Measurements from ENCODE around the gene CSMD2. TPM values are rescaled to one million over a fixed set of nuclear protein-coding genes. Genes with fewer than 3 reads are reported as not detected.

CSMD2 gene
- total RNA-seq, 4 donors from 2014 or later: 0.09 to 0.20 TPM; not detected in 2

GRCh38 chr1:33872275-33872674, 292.8 kb downstream of the CSMD2 start:
- Histone ChIP-seq H3K36me3 (no peaks in the 10 kb centered on the region), H3K27me3 (no peaks in the 10 kb centered on the region), H3K4me3 (no peak overlapping the region), H3K4me1 (no peaks in the 10 kb centered on the region), H3K27ac (no peak overlapping the region), H3K9me3 (no peaks in the 10 kb centered on the region)
- ATAC-seq (no peak), DNase-seq (no peak)
- in situ Hi-C loops (cut with MboI; ENCODE audit: low sequenced_read_pairs in 4 of 4) (no loop called here), intact Hi-C loops (cut with DNase I; ENCODE audit: low total_unique reads) (no loop called here)
- no peak for TF ChIP-seq CTCF (IDR thresholded peaks at IDR 0.05 in 4 of 5, conservative IDR thresholded peaks at IDR 0.05 in 1 of 5)
- TF ChIP-seq POLR2A (IDR thresholded peaks at IDR 0.05): no peak

- no peak overlapping the region for H3K27ac ChIP-seq
- TF ChIP-seq CTCF (IDR thresholded peaks at IDR 0.05 in 4 of 5, conservative IDR thresholded peaks at IDR 0.05 in 1 of 5): no peak
- no peak for TF ChIP-seq POLR2A (IDR thresholded peaks at IDR 0.05)
Measured at GRCh38 chr1:33867684-33868083, 297.3 kb downstream of the CSMD2 start.

GRCh38 chr1:33866281-33866680, 298.7 kb downstream of the CSMD2 start:
- no peak for TF ChIP-seq POLR2A (IDR thresholded peaks at IDR 0.05)
- no peak for TF ChIP-seq CTCF (IDR thresholded peaks at IDR 0.05 in 4 of 5, conservative IDR thresholded peaks at IDR 0.05 in 1 of 5)
- Histone ChIP-seq H3K4me1 (no peaks in the 10 kb centered on the region), H3K4me3 (no peak overlapping the region), H3K27ac (no peak overlapping the region), H3K27me3 (no peaks in the 10 kb centered on the region), H3K36me3 (no peaks in the 10 kb centered on the region), H3K9me3 (no peaks in the 10 kb centered on the region)
- in situ Hi-C loops (cut with MboI; ENCODE audit: low sequenced_read_pairs in 4 of 4): no loop called here
- intact Hi-C loops (cut with DNase I; ENCODE audit: low total_unique reads): no loop called here
- ATAC-seq: no peak
- DNase-seq: no peak

More at GRCh38 chr1:33867684-33868083, 297.3 kb downstream of the CSMD2 start:
- no peak for DNase-seq
- no peaks in the 10 kb centered on the region for H3K4me1 ChIP-seq
- no peak for ATAC-seq
- no peaks in the 10 kb centered on the region for H3K36me3 ChIP-seq
- in situ Hi-C loops (cut with MboI; ENCODE audit: low sequenced_read_pairs in 4 of 4): no loop called here
- no peak overlapping the region for H3K4me3 ChIP-seq
- intact Hi-C loops (cut with DNase I; ENCODE audit: low total_unique reads): no loop called here
- H3K9me3 ChIP-seq: no peaks in the 10 kb centered on the region
- H3K27me3 ChIP-seq: no peaks in the 10 kb centered on the region

- Histone ChIP-seq H3K4me1 (no peaks in the 10 kb centered on the region), H3K9me3 (no peaks in the 10 kb centered on the region), H3K4me3 (no peak overlapping the region), H3K36me3 (no peaks in the 10 kb centered on the region), H3K27me3 (no peaks in the 10 kb centered on the region), H3K27ac (no peak overlapping the region)
- no peak for TF ChIP-seq POLR2A (IDR thresholded peaks at IDR 0.05)
- no peak for TF ChIP-seq CTCF (IDR thresholded peaks at IDR 0.05 in 4 of 5, conservative IDR thresholded peaks at IDR 0.05 in 1 of 5)
- in situ Hi-C loops (cut with MboI; ENCODE audit: low sequenced_read_pairs in 4 of 4): no loop called here
- DNase-seq: no peak
- ATAC-seq: no peak
- intact Hi-C loops (cut with DNase I; ENCODE audit: low total_unique reads): no loop called here
Measured at GRCh38 chr1:33864460-33865389, 300.3 kb downstream of the CSMD2 start.

All from gastrocnemius medialis (tissue), 4 donors.